Activated CD8-positive, alpha-beta memory T cell treated with anti-CD3 and anti-CD28 coated beads for 1 hour (primary cell): Measurements from ENCODE around the gene NRTN.
"Not testable (repeated sequence)": the region's sequence is repeated elsewhere in the genome, so short reads cannot be mapped to it uniquely, and the experiment has no call there.

ENCODE experiments used
- DNase-seq, 2 donors: peaks; one replicate each; pipeline ENCODE4 v3.0.0-alpha.2; 2020; ENCODE audit warnings: low read depth in 1 of 2; ENCODE audit errors: extremely low read depth in 1 of 2

Gene NRTN

DNA sequence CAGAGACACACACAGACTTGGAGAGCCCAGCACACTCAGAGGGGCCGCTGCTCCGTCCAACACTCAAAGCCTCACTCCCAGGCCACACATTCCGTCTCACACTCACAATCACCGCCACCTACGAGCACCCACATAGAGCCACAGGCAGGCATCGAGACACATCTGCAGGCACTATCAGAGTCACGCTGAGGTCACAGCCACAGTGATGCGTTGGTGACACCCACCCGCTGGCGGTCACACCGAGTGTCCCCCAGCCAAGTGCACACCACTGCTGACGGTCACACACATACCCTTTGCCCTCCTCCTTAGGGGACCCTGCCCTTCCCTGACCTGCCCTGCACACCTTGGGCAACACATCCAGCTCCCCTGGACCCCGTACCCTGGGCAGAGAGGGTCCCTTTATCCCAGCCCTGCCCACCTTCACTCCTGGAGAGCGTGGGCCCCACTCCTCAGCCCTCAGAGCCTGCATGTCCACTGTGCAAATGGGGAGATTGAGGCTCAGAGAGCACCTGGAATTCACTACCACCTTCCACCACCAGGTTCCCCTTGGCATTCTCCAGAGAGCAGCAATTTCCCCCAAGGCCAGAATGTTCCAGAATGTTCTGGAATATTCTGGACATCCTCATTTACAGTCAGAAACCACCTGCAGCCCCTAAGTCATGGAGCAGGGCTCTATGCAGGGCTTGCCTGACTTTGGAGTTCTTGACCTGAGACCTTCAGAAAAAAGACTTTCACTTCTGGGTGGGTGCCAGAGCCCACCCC lies 60.0 kb downstream of the NRTN start:
- DNase-seq: no peak

DNA sequence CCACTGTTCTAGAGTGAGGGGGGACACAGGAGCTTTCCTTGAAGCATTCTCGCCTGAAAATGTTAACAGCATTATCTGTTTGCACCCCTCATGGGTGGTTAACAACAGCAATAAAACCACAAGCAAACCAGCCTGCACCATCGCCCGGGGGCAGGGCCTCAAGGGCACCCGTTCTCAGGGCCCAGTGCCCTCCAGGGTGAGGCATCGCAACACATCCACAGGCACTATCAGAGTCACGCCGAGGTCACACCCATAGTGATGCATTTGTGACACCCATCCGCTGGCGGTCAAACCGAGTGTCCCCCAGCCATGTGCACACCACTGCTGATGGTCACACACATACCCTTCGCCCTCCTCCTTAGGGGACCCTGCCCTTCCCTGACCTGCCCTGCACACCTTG lies 60.9 kb downstream of the NRTN start:
- no peak for DNase-seq

DNA sequence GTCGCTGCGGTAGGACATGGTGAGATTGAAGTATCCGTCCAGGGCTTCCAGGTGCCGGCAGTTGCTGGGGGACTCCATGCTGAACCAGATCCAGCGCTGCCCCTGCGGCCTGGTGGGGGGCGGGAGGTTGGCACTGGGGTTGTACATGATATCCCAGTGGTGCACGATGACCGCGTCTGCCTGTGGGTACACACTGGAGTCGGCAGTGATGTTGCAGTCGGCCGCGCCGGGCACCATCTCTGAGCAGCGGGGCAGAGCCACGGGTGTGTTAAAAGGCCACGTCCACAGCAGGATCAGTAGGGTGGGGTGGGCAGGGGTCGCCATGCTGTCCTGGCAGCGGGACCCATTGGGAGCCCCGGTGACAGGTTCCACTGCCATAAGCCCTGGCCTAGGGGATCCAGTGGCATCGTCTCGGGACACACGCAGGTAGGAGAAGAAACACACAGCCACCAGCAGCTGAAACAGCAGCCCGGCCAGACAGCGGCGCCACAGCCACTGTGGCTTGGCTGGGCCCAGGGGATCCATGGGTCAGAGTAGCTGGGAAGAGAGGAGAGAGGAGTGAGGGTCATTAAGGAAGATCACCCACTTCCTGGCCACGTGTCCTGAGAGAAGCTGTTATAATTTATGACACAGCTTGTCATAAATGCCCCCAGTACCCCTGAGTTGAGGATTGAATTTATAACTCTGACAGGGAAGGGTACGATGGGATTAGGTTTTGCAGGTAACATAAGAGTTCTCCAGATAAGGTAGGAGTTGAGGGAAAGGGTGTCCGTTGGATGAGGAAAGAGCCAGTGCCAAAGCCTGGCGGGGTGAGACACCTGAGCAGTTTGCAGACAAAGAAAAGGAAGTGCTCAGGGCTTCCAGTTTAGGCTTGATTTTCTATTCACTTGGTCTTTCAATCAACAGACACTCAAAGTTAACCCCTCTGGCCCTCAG lies 62.6 kb downstream of the NRTN start:
- no peak for DNase-seq

DNA sequence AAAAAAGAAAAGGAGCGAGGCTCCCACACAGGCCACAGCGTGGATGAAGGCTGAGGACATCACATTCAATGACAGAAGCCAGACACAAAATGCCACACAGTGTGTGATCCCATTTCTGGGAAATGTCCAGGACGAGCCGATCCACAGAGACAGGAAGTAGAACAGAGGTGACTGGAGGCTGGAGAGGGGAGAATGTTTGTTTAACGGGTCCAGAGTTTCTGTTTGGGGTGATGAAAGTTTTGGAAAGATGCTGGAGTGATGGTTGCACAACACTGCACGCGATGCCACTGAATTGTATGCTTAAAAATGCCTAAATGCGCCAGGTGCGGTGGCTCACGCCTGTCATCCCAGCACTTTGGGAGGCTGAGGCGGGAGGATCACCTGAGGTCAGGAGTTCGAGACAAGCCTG lies 66.1 kb downstream of the NRTN start:
- no peak for DNase-seq

DNA sequence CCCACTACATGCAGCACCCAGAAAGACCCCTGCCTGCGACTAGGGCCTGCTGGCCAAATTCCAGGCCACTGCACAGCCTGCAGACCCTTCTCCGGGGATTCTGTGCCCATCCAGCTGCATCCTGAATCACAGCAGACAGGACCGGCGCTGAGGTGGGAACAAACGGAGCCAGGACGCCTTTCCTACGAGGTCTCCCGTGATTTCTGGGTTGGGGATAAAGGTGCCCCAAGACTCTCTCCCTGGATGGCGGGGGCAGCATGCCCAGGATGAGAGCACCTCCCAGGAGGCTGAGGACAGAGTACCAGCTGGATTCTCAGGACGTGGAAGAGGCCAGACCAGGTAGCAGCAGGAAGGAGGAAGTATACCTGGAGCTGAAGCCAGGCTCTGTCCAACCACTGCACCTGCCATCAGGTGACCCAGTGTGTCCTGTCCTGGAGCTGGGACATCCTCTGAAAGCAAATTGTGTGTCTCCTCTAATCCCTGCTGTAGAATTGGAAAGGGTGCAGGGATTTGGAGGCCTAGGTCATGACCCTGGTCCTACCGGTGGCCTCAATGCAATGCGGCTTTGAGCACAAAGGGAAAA lies 68.8 kb downstream of the NRTN start:
- no peak for DNase-seq

DNA sequence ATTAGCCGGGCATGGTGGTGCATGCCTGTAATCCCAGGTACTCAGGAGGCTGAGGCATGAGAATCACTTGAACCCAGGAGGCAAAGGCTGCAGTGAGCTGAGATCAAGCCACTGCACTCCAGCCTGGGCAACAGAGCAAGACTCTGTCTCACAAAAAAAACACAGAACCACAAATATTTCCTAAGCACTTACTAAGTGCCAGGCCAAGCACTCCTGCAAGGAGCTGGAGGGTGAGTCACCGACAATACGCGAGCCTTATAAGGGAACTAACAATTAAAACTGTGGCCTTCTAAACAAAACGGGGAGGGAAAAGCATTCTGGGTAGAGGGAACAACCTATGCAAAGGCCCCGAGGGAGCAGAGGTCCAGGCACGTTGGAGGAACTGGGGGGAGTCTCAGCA lies 69.6 kb downstream of the NRTN start:
- not testable (repeated sequence) for DNase-seq

DNA sequence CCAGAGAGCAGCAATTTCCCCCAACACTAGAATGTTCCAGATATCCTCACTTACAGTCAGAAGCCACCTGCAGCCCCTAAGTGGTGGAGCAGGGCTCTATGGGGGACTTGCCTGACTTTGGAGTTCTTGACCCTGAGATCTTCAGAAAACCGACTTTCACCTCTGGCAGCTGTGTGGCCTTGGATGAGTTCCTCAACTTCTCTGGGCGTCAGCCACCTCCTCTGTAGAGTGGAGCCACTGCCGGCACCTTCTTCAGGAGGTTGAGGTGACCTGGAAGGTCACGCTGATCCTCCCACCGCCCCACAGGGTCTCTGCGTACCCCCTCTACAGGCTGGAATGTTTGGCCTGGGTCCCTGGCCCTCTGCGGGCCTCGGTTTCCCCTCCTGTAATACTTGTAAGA lies 72.6 kb downstream of the NRTN start:
- DNase-seq: no peak

DNA sequence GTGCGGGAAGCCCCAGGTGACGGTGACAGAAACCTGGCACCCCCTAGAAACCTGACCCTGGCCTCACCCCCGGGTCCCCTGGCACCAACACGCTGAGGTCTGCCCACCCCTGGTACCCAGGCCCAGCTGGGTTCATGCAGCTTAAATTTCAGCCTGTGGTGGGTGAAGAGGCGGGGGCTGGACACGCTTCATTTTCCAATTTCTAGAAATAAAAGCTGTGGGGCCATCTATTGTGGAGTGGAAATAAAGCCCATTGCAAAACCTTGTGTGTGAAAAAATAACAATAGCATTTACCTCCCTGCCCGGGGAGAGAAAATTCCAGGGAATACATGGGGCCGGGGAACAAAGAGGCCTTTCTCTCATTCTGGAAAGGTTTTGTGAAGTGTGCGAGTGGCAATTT lies 73.0 kb downstream of the NRTN start:
- DNase-seq: no peak
